CD4-positive, alpha-beta T cell treated with Interleukin-15 for 1 hour (primary cell): ENCODE results near the gene ATRNL1.
"Not testable (repeated sequence)": the region's sequence is repeated elsewhere in the genome, so short reads cannot be mapped to it uniquely, and the experiment has no call there.

Experiments used
- DNase-seq: peaks from one replicate; pipeline ENCODE4 v3.0.0-alpha.2; 2020

Gene ATRNL1

GRCh38 chr10:115436999-115437398, 343.8 kb downstream of the ATRNL1 start:
- DNase-seq = no peak

- DNase-seq = no peak
Observed at GRCh38 chr10:115441907-115442545, 348.9 kb downstream of the ATRNL1 start.

- DNase-seq = no peak
Observed at GRCh38 chr10:115456812-115457211, 363.6 kb downstream of the ATRNL1 start.

GRCh38 chr10:115483294-115483693, 390.1 kb downstream of the ATRNL1 start:
- DNase-seq = no peak

GRCh38 chr10:115491526-115492140, 398.5 kb downstream of the ATRNL1 start:
- DNase-seq = no peak

- no peak for DNase-seq
Observed at GRCh38 chr10:115503546-115503945, 410.4 kb downstream of the ATRNL1 start.

- no peak for DNase-seq
Observed at GRCh38 chr10:115514895-115515294, 421.7 kb downstream of the ATRNL1 start.

- no peak for DNase-seq
Observed at GRCh38 chr10:115525141-115525540, 432.0 kb downstream of the ATRNL1 start.

GRCh38 chr10:115527682-115528081, 434.5 kb downstream of the ATRNL1 start:
- DNase-seq = not testable (repeated sequence)

GRCh38 chr10:115536401-115536800, 443.2 kb downstream of the ATRNL1 start:
- DNase-seq = not testable (repeated sequence)

- DNase-seq = no peak
Observed at GRCh38 chr10:115539142-115539762, 446.1 kb downstream of the ATRNL1 start.

- no peak for DNase-seq
Observed at GRCh38 chr10:115555887-115556402, 462.8 kb downstream of the ATRNL1 start.

GRCh38 chr10:115558252-115558651, 465.1 kb downstream of the ATRNL1 start:
- DNase-seq = no peak

- no peak for DNase-seq
Observed at GRCh38 chr10:115566867-115567266, 473.7 kb downstream of the ATRNL1 start.

- DNase-seq = no peak
Observed at GRCh38 chr10:115572740-115573455, 479.7 kb downstream of the ATRNL1 start.

- DNase-seq = no peak
Observed at GRCh38 chr10:115580239-115580638, 487.1 kb downstream of the ATRNL1 start.

- DNase-seq = no peak
Observed at GRCh38 chr10:115593060-115593459, 499.9 kb downstream of the ATRNL1 start.

- DNase-seq = no peak
Observed at GRCh38 chr10:115604627-115605026, 511.5 kb downstream of the ATRNL1 start.

- no peak for DNase-seq
Observed at GRCh38 chr10:115606086-115606485, 512.9 kb downstream of the ATRNL1 start.

- no peak for DNase-seq
Observed at GRCh38 chr10:115606741-115607140, 513.6 kb downstream of the ATRNL1 start.

- no peak for DNase-seq
Observed at GRCh38 chr10:115624448-115624847, 531.3 kb downstream of the ATRNL1 start.

- DNase-seq = no peak
Observed at GRCh38 chr10:115628616-115629015, 535.5 kb downstream of the ATRNL1 start.

GRCh38 chr10:115638246-115638645, 545.1 kb downstream of the ATRNL1 start:
- DNase-seq = no peak
